GM19043 (cell line): Measurements from ENCODE around the gene HSFX2.
"Not testable (repeated sequence)": the region's sequence is repeated elsewhere in the genome, so short reads cannot be mapped to it uniquely, and the experiment has no call there.

ENCODE experiments used
- ATAC-seq: cut with Tn5 transposase; IDR thresholded peaks from one replicate; pipeline ENCODE4 v1.9.1; 2021; ENCODE audit warnings: low read depth; ENCODE audit not compliant: unreplicated experiment

The HSFX2 gene, protein sequence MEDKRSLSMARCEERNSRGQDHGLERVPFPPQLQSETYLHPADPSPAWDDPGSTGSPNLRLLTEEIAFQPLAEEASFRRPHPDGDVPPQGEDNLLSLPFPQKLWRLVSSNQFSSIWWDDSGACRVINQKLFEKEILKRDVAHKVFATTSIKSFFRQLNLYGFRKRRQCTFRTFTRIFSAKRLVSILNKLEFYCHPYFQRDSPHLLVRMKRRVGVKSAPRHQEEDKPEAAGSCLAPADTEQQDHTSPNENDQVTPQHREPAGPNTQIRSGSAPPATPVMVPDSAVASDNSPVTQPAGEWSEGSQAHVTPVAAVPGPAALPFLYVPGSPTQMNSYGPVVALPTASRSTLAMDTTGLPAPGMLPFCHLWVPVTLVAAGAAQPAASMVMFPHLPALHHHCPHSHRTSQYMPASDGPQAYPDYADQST

DNA sequence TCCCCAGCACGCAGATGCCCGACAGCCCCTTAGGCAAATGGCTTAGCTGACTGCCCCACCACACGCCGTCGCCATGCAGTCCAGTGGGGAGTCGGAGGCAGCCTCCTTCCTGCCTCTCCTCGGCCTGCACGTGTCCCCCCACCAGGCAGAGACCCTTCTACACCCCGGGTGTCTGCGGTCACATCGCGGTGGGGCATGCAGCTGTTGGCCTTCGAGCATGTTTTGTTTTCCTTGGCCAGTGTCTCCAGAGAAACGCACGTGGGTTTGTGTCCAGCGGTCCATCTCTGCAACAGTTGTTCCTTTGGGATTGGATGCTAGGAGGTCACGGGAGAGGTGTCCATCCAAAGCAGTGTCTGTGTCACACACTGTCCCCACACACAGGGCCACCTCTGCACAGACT is at the start of gene HSFX2:
HSFX2 (minus strand) TSS at position 101 of the 400 bp plus-strand sequence. CDS start 614 bp downstream, outside the sequence.
- ATAC-seq, result not testable (repeated sequence)

DNA sequence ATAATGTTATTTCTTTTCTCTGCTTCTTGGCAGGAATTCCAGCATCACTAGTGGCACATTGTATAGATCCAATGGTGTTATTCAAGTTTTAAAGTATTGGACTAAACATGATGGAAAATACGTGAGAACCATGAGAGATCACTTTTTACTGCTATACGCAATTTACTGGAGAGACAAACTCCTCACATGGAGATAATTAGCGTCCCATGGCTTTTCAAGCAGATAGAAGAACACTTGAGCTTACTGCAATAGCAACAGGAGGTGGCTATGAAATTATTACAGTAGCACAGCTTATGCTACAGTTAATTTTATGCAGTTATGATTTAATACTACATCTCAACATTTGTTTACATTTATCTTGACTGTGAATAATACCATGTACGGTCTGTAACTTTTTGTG is 48.4 kb upstream of the HSFX2 start:
- ATAC-seq, result no peak

DNA sequence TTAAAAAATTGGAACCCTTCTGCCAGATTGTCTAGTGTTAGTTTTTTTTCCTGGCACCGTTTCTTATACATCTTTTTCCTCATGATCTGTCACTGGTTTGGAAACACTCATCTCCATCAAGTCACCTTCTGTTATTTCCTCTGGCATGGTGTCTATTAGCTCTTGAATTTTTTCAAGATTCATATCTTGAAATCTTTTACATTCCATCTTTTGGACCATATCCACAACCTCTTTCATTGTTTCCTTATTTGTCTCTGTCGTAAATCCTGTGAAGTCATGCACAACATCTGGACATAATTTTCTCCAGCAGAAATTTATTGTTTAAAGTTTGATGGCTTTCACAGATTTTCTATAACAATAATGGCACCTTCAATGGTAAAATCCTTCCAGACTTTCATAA is 46.7 kb upstream of the HSFX2 start:
- no peak for ATAC-seq

DNA sequence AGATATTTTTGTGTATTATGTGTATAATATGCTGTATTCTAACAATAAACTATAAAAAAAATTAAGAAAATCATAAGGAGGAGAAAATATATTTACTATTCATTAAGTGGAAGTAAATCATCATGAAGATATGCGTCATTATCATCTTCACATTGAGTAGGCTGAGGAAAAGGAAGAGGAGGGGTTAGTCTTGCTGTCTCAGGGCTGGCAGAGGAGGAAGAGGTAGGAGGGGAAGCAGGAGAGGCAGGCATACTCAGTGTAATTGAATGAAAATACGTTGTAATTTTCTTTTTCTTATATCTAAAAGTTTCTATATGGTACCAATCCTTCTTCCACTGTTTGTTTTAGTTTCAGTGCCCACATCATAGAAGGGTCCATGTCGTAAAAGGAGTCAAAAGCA is 46.3 kb upstream of the HSFX2 start:
- no peak for ATAC-seq

DNA sequence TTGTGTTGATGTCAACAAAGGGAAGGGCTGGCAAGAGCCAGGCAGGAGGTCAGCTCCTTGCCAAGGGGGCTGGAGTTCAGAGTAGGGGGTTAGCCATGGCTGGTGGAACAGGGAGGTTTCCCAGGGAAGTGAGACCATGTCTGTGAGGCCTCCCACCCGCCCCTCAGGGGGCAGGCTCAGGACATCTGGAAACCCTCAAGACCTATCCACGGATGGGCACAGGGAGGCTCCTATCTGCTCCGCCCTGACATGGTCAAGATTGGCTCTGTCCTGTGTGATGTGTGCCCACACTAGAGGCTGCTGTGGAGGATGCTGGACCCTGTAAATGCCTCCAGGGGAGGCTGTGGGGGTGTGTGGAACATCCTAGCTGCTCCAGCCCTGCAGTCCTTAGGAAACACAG is 44.5 kb upstream of the HSFX2 start:
- ATAC-seq, result no peak

DNA sequence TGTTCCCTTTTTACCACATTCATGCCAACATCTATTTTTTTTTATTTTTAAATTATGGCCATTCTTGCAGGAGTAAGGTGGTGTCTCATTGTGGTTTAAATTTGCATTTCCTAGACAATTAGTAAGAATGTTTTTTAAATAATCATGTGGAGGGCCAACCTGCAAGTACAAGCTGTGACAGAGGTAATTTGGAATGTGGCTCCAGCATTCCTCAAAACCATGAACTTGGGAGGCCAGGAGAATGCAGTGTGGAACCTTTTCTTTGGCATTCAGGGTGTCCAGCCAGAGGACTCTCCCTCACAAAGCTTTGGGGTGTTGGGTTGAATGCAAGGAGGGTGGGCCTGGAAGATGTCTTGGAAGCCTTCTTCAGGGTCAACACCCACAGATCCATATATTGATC is 43.7 kb upstream of the HSFX2 start:
- no peak for ATAC-seq

DNA sequence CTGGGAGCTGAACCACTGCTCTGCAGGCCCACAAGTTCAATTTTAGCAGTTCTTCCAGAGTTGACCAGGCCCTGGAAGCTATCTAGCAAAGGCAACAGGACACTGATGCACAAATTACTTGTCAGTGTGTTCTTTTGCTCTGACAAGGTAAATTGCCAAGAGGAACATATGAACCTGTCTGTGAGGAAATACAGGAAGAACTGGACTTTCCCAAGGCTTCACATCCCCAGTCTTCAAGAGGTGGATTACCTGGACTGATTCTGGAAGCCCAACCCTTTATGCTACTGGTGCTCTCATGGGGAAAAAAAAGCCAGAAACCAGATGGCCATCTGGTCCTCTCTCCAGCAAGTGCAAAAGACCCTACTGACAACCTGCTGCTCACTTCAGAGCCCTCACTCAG is 38.4 kb upstream of the HSFX2 start:
- ATAC-seq, result no peak

DNA sequence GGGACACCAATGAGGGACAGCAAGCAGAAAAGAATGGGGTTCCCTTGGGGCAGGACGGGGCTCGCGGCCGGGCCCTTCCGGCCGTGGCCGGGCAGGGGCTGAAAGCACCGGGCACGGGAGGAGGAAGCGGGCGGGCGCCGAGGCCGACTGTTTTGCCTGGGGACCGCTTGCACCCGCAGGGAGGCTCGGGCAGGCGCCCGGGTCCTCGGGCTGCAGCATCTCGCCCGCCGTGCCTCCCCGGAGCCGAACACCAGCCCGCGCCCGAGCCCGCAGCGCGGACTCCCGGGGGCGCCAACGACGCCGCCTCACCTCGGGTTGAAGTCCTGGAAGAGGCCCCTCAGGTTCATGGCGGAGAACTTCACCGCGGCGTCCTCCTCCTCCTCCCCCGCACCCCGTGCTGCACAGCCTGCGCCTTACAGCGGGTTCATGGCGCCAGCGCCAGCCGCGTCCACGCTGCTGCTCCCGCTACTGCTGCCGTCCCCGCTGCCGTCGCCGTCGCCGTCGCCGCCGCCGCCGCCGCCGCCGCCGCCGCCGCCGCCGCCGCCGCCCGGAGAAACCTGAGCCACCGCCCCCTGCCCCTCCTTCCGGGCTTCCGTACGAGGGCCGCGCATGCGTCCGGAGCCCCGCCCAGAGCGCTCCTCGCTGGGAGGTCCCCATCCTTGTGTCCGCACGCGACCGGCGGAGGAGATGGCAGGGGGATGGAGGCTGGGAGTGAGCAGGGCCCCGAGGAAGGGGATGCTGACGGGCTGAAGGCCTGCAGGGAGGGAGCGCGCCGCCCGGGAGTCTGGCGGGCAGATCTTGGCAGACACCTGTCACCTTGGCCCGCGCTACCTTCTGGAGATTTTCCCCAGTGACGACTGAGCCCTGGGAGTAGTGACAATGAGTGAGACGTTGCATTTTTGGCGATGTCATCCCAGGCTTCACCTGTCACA is 36.4 kb upstream of the HSFX2 start, which contains the start of gene TMEM185A:
TMEM185A (minus strand) TSS at position 559 of the 932 bp plus-strand sequence; CDS start at position 347, 212 bp downstream.
- ATAC-seq, result peak; percentile 85

DNA sequence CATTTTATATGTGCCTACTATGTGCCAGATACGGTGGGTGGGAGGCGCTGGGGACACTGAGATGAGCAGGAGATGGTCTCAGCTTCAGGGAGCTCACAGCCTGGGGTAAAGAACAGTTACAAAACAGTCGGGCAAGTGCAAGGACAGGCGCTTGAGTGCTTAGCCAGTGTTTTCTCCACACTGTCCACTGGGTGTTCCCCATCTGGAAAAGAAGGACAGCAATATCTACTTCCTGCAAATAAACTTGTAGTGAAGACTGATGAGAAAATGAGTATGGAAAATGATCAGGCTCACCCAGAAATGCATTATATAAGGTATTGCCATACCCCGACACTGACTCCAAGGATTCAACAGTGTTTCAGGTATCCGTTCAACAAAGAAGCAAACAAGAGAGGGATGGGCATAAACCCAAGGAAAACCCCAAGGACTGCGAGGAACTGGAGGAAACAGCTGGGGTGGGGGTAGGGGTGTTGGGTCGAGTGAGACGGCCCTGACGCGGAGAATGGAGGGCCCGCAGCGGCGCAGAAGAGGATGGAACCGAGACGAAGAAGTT is 35.6 kb upstream of the HSFX2 start:
- ATAC-seq, result no peak

DNA sequence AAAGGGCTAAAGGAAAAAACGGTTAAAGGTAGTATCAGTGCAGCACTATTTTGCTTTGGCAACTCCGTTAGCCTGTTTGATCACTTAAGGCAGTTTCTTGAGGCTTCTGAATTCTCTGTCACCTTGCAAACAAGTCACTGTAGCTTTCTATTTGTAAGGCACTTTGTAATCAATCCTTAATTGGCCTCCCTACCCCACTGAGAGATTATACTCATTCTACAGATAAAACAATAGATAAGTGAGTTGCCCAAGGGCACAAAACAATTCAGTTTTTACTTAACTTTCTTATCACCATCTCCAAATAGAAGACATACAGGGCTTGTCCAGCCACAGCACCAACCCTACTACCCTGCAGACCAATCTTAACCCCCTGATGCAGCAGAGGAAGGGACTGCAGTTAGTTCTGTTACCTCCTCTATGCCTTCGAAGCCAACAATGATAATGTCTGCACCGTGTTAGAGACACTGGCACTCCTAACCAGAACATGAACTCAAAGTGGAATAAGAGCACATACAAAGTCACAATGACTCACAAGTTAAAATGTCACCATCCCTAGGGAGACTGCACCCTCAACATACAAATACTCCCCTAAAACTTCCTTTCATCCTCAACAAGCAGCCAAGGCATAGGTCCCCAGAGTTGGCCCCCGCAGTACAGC is 34.7 kb upstream of the HSFX2 start:
- no peak for ATAC-seq

DNA sequence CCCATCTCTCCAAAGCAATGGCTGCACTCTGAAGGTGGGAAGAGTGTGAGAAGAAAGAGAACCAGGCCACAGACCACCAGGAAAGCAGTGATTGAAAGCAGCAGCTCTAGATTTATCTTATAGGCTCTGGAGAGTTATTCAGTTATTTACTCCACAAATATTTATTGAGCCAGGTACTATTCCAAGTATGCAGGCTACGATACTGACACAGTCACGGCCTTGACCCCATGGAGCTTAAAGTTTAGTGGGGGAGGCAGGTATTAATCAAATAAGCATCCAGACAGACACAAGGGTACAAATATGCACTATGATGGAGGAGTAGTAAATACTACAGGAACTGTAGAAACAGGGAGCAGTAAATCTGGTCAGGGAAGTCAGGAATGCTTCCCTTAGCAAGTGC is 33.7 kb upstream of the HSFX2 start:
- ATAC-seq, result no peak

DNA sequence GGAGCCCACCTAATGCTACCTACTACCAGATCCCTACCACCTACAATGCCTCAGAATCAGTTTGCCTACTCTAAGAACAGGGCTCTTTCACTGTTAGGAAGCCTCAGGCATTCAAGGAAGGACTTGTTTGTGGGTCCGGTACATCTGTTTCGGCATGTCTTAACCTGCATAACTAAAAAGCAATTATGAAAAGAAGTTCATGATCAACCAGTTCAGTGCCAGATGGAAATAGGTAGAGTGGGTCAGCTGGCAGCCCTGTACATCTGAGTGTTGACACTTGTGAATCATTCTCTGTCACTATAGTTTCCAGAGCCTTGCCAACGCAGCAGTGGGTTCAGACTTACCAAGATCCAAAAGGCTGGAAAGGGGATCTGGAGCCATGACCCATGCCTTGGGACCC is 33.2 kb upstream of the HSFX2 start:
- no peak for ATAC-seq

DNA sequence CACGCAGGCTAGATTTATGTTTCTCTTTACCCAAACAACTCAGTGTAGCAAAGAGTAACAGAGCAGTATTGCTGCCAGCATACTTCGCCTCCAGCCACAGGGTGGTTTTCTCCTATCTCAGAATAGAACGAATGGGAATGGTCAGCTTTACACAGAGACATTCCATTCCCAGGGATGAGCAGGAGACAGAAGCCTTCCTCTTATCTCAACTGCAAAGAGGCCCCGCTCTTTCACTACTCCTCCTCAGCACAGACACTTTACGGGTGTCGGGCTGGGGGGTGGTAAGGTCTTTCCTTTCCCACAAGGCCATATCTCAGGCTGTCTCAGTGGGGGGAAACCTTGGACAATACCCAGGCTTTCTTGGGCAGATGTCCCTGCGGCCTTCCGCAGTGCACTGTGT is 31.7 kb upstream of the HSFX2 start:
- ATAC-seq, result not testable (repeated sequence)

DNA sequence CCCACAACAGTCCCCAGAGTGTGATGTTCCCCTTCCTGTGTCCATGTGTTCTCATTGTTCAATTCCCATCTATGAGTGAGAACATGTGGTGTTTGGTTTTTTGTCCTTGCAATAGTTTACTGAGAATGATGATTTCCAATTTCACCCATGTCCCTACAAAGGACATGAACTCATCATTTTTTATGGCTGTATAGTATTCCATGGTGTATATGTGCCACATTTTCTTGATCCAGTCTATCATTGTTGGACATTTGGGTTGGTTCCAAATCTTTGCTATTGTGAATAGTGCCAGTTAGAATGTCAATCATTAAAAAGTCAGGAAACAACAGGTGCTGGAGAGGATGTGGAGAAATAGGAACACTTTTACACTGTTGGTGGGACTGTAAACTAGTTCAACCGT is 24.5 kb upstream of the HSFX2 start:
- not testable (repeated sequence) for ATAC-seq

DNA sequence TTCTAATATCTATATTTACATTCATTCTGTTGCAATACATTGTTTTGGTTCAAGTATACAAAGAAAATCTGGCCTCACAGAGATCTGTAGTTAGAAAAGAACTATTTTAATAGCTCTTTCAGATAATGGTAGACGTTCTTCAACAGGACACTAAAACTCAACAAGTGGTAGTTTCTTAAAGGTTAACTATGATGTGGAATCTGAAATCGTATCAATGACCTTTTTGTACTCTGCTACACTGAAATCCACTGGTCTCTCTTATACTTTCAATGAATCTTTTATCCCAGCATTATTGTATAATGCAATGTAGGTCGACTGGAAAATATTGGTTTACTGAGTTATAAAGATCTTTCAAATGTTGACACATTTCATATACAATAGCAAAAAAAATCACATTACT is 23.8 kb upstream of the HSFX2 start:
- ATAC-seq, result no peak

DNA sequence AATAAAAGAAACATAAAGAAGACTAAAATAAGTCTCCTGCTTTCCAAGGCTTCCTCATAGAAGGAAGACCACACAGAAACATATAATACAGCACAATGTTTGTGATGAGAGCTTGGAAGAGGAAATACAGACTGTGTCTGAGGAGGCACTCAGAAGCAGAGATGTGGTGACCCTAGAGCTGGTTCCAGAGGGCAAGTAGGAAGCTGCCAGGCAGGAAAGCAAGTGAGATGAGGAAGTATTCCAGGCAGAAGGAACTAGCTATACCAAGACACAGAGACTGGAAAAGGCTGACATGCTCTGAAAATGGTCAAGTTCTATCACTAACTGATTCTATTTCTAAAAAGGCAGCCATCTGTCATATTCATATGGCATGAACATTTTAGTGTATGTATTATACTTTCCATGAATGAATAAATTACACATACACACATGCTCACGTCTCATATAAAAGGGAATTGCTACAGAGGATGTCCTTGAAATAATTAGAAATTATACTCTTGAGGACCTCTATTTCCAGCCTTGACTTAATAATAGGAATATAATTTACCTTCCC is 16.6 kb upstream of the HSFX2 start:
- no peak for ATAC-seq

DNA sequence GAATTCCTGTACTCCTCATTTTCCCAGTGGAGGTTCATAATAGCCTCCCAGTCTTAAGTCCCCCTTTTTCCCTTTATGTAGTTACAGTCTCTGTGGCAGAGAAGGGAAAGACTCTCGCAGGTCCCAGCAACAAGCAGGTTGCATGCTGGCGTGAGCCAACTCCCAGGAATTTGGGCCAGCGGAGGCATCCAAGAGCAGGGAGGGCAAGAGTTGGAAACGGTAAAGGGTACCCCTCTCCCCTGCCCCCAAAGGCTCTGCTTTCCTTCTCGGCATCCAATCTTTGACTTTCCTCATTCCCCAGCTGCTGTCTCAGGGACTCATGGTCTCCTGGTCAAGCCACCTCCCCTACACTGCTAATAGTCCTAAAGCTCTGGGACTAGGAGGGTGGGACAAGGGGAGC is 15.4 kb upstream of the HSFX2 start:
- no peak for ATAC-seq

DNA sequence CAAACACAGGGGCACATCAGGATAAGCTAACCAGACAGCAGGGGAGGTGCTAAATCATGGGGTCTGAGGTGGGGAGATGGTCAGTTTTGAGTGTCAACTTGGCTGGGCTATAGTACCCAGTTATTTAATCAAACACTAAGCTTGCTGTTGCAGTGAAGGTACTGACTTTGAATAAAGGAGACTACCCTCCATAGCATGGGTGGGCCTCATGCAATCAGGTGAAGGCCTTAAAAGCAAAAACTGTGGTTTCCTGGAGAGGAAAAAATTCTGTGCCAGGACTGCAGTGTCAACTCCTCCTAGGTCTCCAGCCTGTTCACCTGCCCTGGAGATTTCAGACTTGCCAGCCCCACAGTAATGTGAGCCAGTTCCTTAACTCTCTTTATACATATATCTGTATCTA is 12.6 kb upstream of the HSFX2 start:
- no peak for ATAC-seq

DNA sequence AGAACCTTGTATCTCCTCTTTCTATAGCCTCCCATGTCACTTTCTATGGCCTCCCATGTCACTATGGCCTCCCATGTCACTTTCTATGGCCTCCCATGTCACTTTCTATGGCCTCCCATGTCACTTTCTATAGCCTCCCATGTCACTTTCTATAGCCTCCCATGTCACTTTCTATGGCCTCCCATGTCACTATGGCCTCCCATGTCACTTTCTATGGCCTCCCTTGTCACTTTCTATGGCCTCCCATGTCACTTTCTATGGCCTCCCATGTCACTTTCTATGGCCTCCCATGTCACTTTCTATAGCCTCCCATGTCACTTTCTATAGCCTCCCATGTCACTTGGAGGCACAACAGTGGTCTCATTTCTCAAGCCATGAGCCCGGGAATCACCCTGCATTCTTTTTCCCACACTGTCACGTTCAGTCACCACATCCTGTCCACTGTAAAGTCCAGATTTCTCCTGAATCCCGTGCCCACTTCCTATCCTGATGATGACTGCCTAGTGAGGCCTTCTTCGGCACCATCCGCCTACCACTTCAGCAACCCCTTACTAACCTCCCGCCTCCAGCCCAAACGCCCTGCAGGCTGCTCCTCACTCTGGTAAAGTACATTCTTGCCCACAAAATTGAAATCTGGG is 10.3 kb upstream of the HSFX2 start:
- ATAC-seq, result not testable (repeated sequence)

DNA sequence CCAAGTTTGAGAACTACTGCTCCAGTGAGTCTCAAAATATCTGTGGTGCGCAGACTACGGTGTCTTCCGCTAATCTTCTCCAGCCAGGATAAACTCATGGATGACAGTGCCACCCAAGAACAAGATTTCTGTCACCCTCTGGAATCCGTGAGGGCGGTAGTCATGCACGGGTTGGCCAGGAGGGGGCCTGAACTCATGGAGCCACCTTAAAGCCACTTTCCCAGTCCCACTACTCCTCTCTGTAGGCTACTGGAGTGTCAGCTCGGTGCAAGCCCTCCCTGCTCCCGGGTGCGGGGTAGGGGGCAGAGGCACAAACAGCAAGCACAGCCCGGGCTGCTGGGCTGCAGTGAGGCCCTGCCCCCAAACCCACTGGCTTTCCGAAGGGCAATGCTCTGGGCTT is 3.5 kb upstream of the HSFX2 start:
- ATAC-seq, result not testable (repeated sequence)
